DMS53 (cell line): ENCODE data around the gene IDH3G.

Source experiments
- DNase-seq: peaks from one replicate; lab custom pipeline; 2025; lab: John Stamatoyannopoulos, UW

IDH3G gene

GRCh38 chrX:153816831-153817690 is 22.9 kb upstream of the IDH3G start:
- peak; percentile 47 for DNase-seq

- DNase-seq = no peak
Observed at GRCh38 chrX:153814591-153815315, 20.6 kb upstream of the IDH3G start.

- DNase-seq = no peak
Observed at GRCh38 chrX:153813161-153813560, 19.0 kb upstream of the IDH3G start.

- DNase-seq = no peak
Observed at GRCh38 chrX:153812220-153812619, 18.0 kb upstream of the IDH3G start.

- DNase-seq = no peak
Observed at GRCh38 chrX:153807976-153808375, 13.8 kb upstream of the IDH3G start.

- DNase-seq = no peak
Observed at GRCh38 chrX:153806999-153807575, 12.9 kb upstream of the IDH3G start.

GRCh38 chrX:153805436-153805835 is 11.3 kb upstream of the IDH3G start:
- no peak for DNase-seq

GRCh38 chrX:153804621-153805020 is 10.4 kb upstream of the IDH3G start:
- no peak for DNase-seq

- peak; percentile 13 for DNase-seq
Observed at GRCh38 chrX:153804100-153804595, 10.0 kb upstream of the IDH3G start.

GRCh38 chrX:153803211-153804099 is 9.3 kb upstream of the IDH3G start:
- no peak for DNase-seq

GRCh38 chrX:153802513-153803045 is 8.4 kb upstream of the IDH3G start:
- no peak for DNase-seq

- peak; percentile 25 for DNase-seq
Observed at GRCh38 chrX:153801669-153802068, 7.5 kb upstream of the IDH3G start.

GRCh38 chrX:153800746-153801145 is 6.6 kb upstream of the IDH3G start:
- peak; percentile 38 for DNase-seq

- DNase-seq = peak; percentile 14
Observed at GRCh38 chrX:153800177-153800722, 6.1 kb upstream of the IDH3G start.

- DNase-seq = no peak
Observed at GRCh38 chrX:153799326-153799725, 5.2 kb upstream of the IDH3G start.

GRCh38 chrX:153797415-153798015 is 3.3 kb upstream of the IDH3G start:
- no peak for DNase-seq

- peak; percentile 54 for DNase-seq
Observed at GRCh38 chrX:153794897-153795816, 982 bp upstream of the IDH3G start.

- no peak for DNase-seq
Observed at GRCh38 chrX:153793291-153793690, 884 bp downstream of the IDH3G start.

GRCh38 chrX:153792368-153792767 is 1.8 kb downstream of the IDH3G start:
- DNase-seq = no peak
